Measurements from ENCODE around the gene JAK1. TPM values are rescaled to one million over a fixed set of nuclear protein-coding genes. Genes with fewer than 3 reads are reported as not detected.

JAK1 gene
- total and polyA plus RNA-seq, 2 donors (not counting 3 experiments of a cell fraction or from before 2014, with no cell fraction given), result 68.8 to 177 TPM

GRCh38 chr1:64981601-64982533 lies 15.5 kb upstream of the JAK1 start:
- no peak for DNase-seq (ENCODE audit: low read depth, low spot score)
- no TSS peak for BruUV-seq (replicated peaks)
- Histone ChIP-seq H3K27ac (ENCODE audit: insufficient read depth, low read depth, low read length) (no peak overlapping the region), H3K4me1 (ENCODE audit: control insufficient read depth, extremely low read depth, insufficient read depth, low read length) (no peaks in the 10 kb centered on the region), H3K4me3 (replicated peaks in 1 of 3; ENCODE audit: insufficient read depth in 1 of 3, low read depth in 1 of 3, low read length in 3 of 3) (no peak overlapping the region), H3K9ac (replicated peaks; ENCODE audit: extremely low read depth, insufficient read depth, low read length) (no peak overlapping the region), H3K4me2 (ENCODE audit: insufficient read depth, low read length) (no peak overlapping the region), H3K9me1 (replicated peaks; ENCODE audit: control insufficient read depth, extremely low read depth, insufficient read depth, low read length) (no peaks in the 10 kb centered on the region), H2AFZ (ENCODE audit: low read depth, low read length) (no peak overlapping the region), H4K20me1 (replicated peaks; ENCODE audit: control insufficient read depth, extremely low read depth, insufficient read depth, low read length) (no peaks in the 10 kb centered on the region), H3K79me2 (ENCODE audit: control insufficient read depth, insufficient read depth, low read length) (no peaks in the 10 kb centered on the region), H3K27me3 (ENCODE audit: control insufficient read depth in 2 of 2, insufficient read depth in 2 of 2, low read length in 2 of 2) (no peaks in the 10 kb centered on the region), H3K36me3 (ENCODE audit: control insufficient read depth in 2 of 2, extremely low read depth in 1 of 2, insufficient read depth in 2 of 2, low read length in 2 of 2) (no peaks in the 10 kb centered on the region), H3K9me3 (replicated peaks; ENCODE audit: control insufficient read depth, insufficient read depth, low read length) (no peaks in the 10 kb centered on the region)
- intact Hi-C loops (cut with micrococcal nuclease) (no loop called here), dilution Hi-C loops (cut with MboI; ENCODE audit: extremely low pct_ligation_motif_present, low sequenced_read_pairs) (no loop called here)
- no peak for TF ChIP-seq FOS (IDR thresholded peaks at IDR 0.05; ENCODE audit: borderline replicate concordance, insufficient read depth, low read length)
- no peak for TF ChIP-seq MYC (IDR thresholded peaks at IDR 0.05; ENCODE audit: low read depth, low read length)
- TF ChIP-seq EZH2 (IDR thresholded peaks at IDR 0.05; ENCODE audit: borderline replicate concordance, low read depth, low read length, severe bottlenecking), result no peak
- no peak for TF ChIP-seq POLR2A (IDR thresholded peaks at IDR 0.05; ENCODE audit: low read depth, low read length)
- no peak for TF ChIP-seq GATA2 (IDR thresholded peaks at IDR 0.05; ENCODE audit: insufficient read depth, insufficient read length, low read depth, low read length)
- TF ChIP-seq, protein P1, sequence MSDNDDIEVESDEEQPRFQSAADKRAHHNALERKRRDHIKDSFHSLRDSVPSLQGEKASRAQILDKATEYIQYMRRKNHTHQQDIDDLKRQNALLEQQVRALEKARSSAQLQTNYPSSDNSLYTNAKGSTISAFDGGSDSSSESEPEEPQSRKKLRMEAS (IDR thresholded peaks at IDR 0.05; ENCODE audit: insufficient read depth, insufficient read length), result no peak
- ChIA-PET POLR2A (interaction anchor here (0.6 kb wide), 2 partner anchors 42 to 54 kb away, joined by 3 to 8 read pairs; no protein-coding TSS in a partner anchor), CTCF (no interaction called here)
- FAIRE-seq, result no peak

All from endothelial cell of umbilical vein (primary cell).